ENCODE results near the gene ZFP1.
"Not testable (repeated sequence)": the region's sequence is repeated elsewhere in the genome, so short reads cannot be mapped to it uniquely, and the experiment has no call there.

Gene ZFP1

DNA sequence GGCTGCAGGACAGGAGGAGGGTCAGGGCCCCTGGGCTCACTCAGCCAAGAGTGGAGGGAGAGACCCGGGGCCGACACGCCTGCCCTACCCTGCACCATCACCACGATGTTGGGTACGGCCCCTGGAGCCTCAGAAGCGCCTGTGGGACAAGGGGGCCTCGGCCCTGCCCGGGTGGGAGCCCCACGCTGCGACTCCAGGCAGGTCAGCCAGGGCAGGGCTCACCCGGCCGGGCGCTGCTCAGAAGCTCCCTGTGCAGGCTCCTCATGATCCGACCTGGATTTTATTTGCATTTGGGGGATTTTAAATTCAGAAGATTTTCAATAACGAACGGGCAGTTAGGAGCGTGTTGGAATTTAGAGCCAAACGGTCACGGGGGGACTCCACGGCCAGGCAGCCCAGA, 56.6 kb downstream of the ZFP1 start:
- DNase-seq (ENCODE audit: low spot score): not testable (repeated sequence)

DNA sequence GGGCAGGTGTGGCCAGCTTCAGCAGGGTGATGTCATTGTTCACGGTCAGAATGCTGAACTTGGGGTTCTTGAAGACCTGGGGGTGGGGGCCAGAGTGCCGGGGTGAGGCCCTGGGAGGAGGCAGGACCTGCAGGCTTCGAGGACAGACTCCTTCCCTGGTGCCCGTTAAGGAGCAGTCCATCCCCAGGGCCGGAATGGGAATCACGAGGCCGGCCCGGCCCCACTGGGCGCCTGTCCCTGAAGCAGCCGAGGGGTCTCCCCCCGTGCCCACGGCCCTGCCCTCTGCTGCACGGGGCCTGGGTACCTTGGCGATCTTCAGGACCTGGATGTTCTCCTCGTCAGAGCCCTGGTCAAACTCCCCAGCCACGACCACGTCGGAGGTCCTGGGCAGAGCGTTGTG, 57.1 kb downstream of the ZFP1 start:
- not testable (repeated sequence) for DNase-seq (ENCODE audit: low spot score)

DNA sequence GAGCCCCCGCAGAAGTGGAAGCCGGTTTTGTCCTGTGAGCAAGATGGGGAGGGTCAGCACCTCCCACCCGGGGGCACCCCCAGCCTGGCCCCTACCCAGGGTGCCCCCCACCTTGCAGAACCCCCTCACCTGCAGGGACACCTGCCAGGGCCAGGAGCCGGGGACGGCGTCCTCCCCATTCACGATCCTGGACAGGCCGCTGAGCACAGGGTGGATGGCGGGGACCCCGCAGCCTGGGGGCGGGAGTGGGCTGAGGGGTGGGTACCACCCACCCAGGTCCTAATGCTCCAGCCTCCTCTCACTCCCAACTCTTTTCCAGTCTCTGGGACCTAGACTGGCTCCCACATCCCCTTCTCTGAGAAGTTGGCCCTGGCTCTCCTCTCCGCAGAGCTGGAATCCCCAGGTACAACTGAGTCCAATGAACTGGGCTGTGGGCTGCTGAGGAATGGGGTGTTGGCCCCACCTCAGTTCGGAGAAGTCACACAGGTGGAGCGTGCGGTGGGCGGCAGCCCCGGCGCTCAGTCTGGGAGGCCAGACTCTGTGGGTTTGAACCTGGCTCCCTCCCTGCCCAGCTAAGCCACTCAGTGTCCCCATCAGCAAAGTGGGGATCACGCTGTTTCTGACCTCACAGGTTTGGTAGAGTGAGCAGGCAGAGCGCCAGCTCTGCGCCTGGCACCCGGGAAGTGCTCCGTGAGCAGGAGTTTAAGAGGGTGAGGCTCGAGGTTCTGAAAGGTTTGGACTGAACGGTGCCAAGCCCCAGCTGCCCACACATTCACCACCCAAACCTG, 57.8 kb downstream of the ZFP1 start:
- DNase-seq (ENCODE audit: low spot score): not testable (repeated sequence)

DNA sequence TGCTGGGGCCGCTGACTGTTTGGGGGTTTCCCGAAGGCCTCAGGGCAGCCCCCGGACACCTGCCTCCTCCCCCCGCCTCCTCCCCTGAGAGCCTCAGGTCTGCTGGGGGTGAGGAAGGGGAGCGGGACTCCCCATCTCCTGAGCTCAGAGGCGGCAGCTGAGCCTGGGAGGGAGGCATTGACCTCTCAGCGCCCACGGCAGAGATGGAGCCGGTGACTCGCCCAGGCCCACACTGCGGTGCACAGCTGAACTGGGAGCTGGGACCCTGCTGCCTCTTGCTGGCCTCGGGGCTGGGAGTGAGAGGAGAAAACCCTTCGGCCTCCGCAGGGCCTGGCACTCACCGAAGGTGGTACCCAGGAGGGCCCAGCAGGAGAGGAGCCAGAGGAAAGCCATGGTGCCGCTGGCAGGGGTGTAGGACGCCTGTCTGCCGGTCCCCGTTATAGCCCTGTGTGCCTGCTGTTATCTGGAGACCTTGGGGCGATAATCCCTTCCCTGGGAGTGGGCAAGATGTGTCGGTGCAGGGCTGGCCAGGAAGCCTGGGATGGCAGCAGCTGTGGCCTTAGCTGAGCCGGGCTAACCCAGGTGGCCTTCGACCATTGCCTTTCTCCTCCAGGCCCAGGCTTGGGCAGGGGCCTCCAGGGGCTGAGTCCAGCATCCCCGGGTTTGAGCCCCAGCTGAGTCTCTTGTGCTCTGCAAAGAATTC, 58.6 kb downstream of the ZFP1 start, which contains the start of gene CTRB2:
CTRB2 (minus strand) TSS at position 413 of the 703 bp plus-strand sequence; CDS start at position 393, 20 bp downstream.
- no peak for DNase-seq (ENCODE audit: low spot score)

DNA sequence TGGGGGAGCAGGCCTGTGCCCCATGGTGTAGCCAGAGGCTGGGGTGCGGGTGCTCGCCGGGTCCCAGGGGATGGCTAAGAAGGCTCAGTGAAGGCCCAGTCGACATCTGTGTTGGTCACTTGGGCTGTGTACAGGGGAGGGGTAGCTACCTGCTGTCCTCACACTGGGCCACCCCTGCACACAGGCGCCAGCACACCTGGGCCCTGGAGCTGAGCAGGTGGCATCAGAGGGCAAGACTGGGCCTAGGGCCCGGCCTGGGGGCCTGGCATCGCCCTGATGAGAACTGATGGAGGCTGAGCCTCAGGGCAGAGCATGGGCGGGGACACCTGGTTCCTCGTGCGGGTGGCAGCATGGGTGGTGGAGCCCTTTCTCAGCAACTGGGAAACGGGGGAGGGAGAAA, 59.5 kb downstream of the ZFP1 start:
- DNase-seq (ENCODE audit: low spot score): no peak

DNA sequence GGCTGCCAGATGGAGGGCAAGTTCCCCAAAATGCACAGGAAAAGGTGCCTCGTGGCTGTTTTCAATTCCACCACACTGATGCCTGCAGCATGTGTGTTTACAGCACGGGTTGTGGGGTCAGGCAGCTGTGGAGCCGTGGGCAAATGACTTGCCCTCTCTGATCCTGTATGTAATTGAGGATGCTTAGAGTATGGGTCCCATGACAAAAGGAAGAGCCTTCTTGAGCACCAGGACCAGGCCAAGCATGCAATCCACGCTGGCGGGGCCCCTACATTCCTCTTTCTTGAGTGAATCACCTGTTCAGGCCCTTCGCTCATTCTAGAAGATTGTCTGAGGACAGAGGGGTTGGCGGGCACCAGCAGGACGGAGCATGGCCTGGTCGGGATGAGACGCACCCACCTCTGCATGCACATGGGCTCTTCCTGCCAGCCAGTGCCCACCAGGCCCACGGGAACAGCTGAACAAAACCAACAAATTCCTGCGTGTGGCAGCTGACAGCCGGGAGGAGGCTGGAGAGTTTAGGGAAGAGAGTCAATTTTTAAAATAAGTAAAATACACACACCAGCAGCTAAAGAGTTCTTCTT, 60.0 kb downstream of the ZFP1 start:
- DNase-seq (ENCODE audit: low spot score): no peak

DNA sequence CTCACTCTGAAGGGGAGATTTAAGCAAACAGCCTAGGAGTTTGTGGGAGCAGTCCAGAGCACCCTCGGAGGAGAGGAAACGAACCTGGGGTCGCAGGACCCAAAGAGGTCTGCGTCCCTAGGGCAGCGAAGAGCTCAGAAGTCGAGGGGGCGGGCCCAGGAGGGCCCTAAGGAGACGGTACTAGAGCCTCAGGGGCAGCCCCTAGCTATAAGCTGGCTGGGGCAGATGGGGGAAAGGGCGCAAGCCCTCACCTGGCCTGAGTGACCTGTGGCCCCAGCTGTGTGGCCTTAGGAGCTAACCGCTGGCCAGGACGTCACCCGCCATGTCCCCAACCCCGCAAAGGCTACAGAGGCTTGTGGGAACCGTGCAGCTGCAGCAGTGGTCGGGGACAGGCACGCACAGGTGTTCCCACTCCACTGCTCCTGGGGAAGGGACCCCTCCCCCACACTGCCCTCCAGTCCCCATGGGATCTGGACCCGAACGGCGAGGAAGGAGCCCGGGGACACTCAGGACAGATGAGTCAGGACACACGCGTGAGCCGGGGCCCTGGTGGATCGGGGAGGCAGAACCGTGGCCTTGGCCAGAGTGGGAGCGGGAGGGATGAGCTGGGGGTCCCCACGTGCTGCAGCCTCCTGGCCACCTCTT, 60.7 kb downstream of the ZFP1 start:
- no peak for DNase-seq (ENCODE audit: low spot score)

DNA sequence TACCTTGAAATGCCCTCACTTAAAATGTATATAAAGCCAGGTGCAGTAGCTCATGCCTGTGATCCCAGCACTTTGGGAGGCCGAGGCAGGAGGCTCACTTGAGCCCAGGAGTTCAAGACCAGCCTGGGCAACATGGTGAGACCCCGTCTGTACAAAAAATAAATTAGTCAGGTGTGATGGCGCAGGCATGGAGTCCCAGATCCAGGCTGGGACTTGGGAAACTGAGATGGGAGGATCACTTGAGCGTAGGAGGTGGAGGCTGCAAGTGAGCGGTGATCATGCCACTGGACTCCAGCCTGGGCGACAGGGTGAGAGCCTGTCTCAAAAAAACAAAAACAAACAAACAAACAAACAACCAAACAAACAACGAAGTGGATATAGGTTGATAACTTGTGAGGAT, 61.2 kb downstream of the ZFP1 start:
- not testable (repeated sequence) for DNase-seq (ENCODE audit: low spot score)

DNA sequence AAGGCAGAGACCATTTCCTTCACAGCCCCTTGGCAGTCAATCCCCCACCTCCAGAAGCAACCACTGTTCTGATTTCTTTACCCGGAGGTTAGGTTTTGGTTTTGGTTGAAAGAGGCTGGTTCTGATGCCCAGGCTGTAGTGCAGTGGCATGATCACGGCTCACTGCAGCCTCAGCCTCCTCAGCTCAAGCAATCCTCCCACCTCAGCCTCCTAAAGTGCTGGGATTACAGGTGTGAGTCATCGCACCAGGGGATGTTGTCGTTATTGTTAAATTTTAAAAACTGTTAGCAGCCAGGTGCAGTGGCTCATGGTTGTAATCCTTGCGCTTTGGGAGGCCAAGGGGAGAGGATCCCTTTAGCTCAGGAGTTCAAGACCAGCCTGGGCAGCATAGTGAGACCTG, 61.6 kb downstream of the ZFP1 start:
- no peak for DNase-seq (ENCODE audit: low spot score)

DNA sequence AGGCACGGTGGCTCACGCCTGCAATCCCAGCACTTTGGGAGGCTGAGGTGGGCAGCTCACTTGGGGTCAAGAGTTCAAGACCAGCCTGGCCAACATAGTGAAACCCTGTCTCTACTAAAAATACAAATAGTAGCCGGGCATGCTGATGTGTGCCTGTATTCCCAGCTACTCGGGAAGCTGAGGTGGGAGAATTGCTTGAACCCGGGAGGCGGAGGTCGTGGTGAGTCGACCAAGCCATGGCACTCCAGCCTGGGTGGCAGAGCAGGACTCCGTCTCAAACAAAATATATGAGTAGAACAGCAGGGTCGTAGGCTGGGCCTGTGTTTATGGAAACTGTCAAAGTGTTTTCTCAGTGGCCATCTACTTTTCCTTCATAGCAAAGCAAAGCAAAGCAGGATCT, 63.0 kb downstream of the ZFP1 start:
- DNase-seq (ENCODE audit: low spot score): not testable (repeated sequence)

DNA sequence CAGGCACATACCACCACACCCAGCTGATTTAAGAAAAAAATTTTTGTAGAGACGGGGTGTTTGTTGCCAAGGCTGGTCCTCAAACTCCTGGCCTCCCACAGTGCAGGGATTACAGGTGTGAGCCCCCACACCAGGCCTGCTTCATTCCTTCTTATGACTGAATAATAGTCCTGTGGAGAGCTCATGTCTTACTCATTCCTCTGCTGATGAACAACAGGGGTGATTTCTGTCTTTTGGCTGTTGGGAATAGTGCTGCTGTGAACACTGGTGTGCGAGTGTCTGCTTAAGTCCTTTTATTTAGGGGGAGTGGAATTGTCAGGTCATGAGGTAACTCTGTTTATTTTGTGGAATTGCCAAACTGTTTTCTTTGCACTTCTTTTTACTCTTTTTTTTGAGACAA, 67.8 kb downstream of the ZFP1 start:
- DNase-seq (ENCODE audit: low spot score): no peak

DNA sequence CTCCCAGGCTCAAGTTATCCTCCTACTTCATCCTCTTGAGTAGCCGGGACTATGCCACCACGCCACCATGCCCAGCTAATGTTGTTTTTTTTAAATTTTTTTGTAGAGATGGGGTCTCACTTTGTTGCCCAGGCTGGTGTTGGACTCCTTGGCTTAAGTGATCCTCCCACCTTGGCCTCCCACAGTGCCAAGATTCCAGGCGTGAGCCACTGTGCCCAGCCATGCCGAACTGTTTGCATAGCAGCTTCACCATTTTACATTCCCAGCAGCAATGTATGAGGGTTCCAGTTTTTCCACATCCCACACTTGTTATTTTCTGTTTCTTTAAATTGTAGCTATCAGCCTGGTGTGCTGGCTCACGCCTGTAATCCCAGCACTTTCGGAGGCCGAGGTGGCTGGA, 68.3 kb downstream of the ZFP1 start:
- no peak for DNase-seq (ENCODE audit: low spot score)

DNA sequence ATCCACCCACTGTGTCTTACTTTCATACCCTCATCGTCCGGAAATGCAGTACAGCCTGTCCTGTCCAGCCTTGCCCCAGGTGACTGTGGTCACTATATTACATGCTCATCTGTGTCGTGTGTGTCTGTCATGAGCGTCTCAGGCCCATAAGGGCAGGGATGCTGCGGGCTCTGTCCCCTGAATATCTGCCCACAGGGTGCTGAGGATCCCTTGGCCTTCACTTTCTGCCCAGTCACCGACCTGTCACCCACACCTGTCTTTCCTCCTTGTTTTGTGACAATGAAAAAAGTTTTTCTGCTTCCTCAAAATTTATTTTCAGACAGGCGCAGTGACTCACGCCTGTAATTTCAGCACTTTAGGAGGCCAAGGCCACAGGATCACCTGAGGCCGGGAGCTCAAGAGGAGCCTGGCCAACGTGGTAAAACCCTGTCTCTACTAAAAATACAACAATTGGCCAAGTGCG, 69.1 kb downstream of the ZFP1 start:
- no peak for DNase-seq (ENCODE audit: low spot score)

DNA sequence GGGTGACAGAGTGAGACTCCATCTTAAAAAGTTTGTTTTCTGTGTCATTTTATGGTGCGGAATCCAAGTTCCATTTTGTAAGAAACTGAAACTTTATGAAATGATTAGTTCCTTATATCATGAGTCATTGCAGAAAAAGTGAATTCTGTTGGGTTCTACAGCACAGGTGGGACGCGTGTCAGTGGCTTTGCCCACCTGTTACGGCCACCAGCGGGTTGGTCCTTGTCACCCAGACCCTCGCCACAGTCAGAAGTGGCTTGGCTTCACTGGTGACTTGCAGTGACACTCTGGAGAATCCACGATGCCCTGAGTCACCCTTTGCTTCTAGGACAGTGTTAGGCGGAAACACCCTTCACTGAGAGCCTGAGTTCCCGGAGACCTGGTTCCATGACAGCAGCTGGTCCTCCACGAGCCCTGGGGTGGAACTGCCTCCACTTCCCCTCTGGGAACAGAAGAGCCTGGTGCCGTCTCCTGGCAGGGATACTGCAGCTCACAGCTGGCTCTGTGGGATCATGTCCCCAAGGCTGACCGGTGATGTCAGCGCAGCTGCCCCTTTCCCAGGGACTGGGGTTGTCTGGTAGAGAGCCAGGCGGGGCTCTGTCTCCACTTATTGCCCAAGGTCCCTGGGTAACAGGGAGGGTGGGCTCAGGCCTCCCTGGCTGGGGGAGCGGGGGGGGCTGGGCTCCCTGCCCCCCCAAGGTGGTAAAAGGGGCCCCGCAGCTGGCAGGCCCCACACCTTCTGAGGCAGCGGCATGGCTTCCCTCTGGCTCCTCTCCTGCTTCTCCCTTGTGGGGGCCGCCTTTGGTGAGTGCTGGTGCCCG, 70.1 kb downstream of the ZFP1 start, which contains the start of gene CTRB1:
CTRB1 (plus strand) TSS at position 733 of the 821 bp plus-strand sequence; CDS start at position 753, 20 bp downstream.
- no peak for DNase-seq (ENCODE audit: low spot score)

DNA sequence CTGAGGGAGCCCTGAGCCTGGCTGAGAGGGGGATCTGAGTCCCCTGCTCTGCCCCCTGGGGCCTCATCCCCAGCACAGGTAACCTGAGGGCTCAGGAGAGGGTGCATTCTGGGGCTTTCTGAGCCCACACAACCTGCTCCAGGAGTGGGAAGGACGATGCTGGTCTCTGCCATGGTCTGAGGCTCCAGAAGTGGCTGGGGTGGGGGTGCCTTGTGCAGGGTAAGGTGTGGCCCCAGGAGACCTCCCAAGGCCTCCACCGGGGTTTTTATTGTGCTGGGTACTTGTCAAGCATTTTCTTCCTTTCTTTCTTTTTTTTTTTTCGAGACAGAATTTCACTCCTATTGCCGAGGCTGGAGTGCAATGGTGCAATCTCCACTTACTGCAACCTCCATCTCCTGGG, 70.8 kb downstream of the ZFP1 start:
- no peak for DNase-seq (ENCODE audit: low spot score)

DNA sequence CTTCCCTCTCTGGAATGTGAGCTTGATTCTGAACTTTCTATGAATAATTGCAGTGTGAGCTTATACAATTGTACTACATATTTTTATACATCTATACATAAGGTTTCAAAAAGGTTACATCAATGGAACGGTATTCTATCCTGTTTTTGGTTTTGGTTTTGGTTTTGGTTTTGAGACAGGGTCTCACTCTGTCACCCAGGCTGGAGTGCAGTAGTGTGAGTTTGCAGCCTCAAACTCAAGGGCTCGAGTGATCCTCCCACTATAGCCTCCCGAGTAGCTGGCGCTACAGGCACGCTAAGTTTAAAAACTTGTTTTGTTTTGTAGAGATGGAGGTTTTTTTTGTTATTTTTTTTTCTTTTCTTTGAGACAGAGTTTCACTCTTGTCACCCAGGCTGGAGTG, 71.5 kb downstream of the ZFP1 start:
- no peak for DNase-seq (ENCODE audit: low spot score)
